Glomerular visceral epithelial cell (primary cell): ENCODE measurements around the gene LDOC1.
"Not testable (repeated sequence)": the region's sequence is repeated elsewhere in the genome, so short reads cannot be mapped to it uniquely, and the experiment has no call there.

Source experiments
- DNase-seq: peaks from one replicate; pipeline ENCODE4 v3.0.0-alpha.2; 2016; ENCODE audit errors: extremely low spot score

LDOC1 gene

DNA sequence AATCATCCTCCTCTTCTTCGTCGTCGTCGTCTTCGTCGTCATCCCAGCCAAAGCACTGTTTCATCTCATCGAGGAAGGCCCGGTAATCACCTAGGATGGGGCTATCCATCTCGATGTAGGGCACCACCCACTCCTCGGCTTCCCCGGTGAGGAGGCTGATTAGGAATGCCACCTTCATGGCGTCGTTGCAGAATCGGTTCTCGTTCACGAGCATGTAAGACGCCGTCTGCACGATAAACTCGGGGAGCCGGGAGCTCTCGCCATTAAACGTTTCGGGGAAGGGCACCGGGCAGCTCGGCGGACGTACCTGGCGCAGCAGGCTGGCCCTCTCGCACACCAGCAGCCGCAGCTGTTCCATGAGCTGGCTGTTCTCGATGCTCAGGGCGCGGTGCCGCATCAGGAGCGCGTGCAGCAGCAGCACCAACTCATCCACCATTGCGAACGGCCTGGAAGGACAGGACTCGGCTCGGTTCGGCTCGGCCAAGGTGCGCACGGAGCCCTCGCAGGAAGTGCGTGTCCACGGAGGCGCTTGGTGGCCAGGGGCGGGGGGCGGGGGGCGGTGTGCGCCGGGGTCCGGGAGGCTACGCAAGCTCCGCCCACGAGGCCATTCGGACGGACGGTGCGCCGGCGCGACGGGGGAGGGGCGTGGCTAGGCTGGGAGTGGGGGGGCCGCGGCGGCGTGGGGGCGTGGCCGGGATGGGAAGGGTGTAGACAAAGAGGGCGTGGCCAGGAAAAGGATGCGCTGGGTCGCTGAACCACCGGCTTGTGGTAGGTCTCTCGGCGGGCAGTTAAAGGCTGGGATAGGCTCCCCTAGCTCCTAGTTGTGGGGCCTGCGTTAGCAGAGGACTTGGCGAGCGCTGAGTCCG is at the start of gene LDOC1:
LDOC1 (minus strand) TSS at position 544 of the 866 bp plus-strand sequence; CDS start at position 436, 108 bp downstream.
- peak; percentile 86 for DNase-seq

GRCh38 chrX:141221611-141222010 is 44.7 kb upstream of the LDOC1 start:
- DNase-seq = peak; percentile 38

GRCh38 chrX:141220342-141221008 is 43.5 kb upstream of the LDOC1 start:
- DNase-seq = peak; percentile 68

GRCh38 chrX:141214196-141214595 is 37.3 kb upstream of the LDOC1 start:
- DNase-seq = no peak

- DNase-seq = no peak
Observed at GRCh38 chrX:141201962-141202361, 25.0 kb upstream of the LDOC1 start.

- DNase-seq = not testable (repeated sequence)
Observed at GRCh38 chrX:141188573-141188972, 11.6 kb upstream of the LDOC1 start.

- no peak for DNase-seq
Observed at GRCh38 chrX:141185366-141185765, 8.4 kb upstream of the LDOC1 start.

DNA sequence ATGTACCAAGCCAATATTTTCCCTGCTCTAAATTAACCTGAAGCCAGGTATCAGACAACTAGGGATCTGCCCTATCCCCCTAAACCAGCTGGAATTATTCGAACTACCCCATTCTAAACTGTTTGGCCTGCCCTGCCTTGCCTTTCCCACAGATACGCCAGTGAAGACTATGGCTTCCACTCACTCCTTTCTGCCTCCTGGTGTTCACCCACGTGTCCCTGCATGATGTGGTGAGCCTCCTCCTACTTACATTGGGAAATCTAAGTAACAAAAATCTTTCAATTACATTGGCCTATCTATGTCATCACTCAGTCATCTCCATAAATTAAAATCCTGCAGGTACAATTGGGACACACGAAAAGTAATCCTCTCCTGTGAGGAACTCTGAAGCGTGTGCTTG is 6.1 kb upstream of the LDOC1 start:
- no peak for DNase-seq

GRCh38 chrX:141180851-141181250 is 3.9 kb upstream of the LDOC1 start:
- DNase-seq = no peak

- no peak for DNase-seq
Observed at GRCh38 chrX:141175786-141176185, 1.1 kb downstream of the LDOC1 start.

- DNase-seq = no peak
Observed at GRCh38 chrX:141164406-141164805, 12.5 kb downstream of the LDOC1 start.

DNA sequence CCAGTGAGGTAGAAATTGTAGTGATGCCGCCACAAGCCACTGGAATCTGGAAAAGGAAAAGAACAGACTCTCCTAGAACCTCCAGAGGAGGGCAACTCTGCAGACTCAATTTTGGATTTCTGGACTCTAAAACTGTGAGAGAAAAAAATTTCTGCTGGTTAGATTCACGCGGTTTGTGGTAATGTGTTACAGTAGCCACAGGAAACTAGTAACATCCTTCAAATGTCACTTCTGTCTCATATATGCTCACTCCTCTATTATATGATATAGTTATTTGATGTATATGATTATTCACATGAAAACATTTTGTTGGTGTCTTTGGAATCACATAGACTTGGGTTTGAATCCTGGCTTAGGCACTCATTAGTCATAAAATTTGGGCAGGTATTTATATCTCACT is 18.8 kb downstream of the LDOC1 start:
- no peak for DNase-seq

- not testable (repeated sequence) for DNase-seq
Observed at GRCh38 chrX:141155231-141155630, 21.7 kb downstream of the LDOC1 start.

DNA sequence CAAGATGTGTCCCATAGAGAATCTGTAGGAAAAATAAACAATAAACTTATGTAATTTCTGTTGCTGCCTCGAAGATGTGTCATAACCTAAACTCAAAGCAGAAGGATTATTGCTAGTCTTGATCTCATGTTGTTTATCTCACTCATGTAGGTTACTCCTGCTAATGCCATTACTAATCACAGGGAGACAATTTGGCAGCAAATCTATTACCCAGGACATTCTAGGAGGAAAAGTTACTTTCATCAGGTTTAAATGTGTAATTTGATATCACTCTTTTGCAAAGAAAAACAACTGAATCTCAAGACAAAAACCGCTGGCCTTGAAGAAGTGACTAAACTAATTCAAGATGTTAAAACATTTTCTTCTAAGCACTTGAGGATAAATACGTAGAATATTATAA is 34.0 kb downstream of the LDOC1 start:
- no peak for DNase-seq

GRCh38 chrX:141133272-141133671 is 43.7 kb downstream of the LDOC1 start:
- no peak for DNase-seq

DNA sequence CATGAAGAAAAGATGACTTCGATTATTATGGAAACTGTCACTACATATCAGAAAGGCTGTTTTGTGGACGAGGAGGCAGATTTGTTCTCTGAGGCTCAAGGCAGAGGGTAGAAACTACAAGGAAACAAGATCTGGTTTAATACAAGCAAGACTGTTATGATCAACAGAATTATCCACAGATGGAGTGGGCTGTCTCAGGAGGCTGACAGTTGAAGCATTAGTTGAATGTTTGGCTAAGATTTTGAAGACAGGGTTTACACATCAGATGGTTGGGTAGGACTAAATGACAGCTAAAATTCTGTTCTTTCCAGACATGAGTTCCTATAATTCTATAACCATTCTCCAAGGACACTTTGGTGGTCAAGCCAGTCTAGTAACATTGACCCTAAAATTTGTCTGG is 49.8 kb downstream of the LDOC1 start:
- DNase-seq = no peak
